Naive thymus-derived CD8-positive, alpha-beta T cell (primary cell): ENCODE results near the gene LCE3E. TPM values are rescaled to one million over a fixed set of nuclear protein-coding genes. Genes with fewer than 3 reads are reported as not detected.

Source experiments
- ATAC-seq, 2 donors: fragments of 150-1000 bp; cut with Tn5 transposase in 1 of 2; sonication (Bioruptor Pico), chemical (Tn5 transposase) in 1 of 2; 1 replicate in 1 of 2; 2 replicates in 1 of 2; pipeline ENCODE4 v1.10.0; 2021; ENCODE audit warnings: mild to moderate bottlenecking in 2 of 2, moderate library complexity in 2 of 2
- POLR2A ChIA-PET: fragments of 350-600 bp; sonication (Branson Sonifier 250); formaldehyde crosslinking; loops from one replicate; lab custom pipeline; 2021; ENCODE audit warnings: antibody characterized with exemption; lab: Charles Lee
- DNase-seq, 10 donors: peaks; one replicate each; pipeline versions ENCODE4 v3.0.0 to v3.0.0-alpha.2; 2020 to 2022
- H3K27ac Mint-ChIP-seq, 10 donors: one replicate each; pipeline ENCODE4 v1.8.0; 2020 to 2022; ENCODE audit warnings: mild to moderate bottlenecking in 10 of 10, mixed read lengths in 10 of 10, moderate library complexity in 4 of 10, inconsistent platforms in 1 of 10
- H3K27me3 Mint-ChIP-seq, 5 donors: one replicate each; pipeline ENCODE4 v1.8.0; 2021 to 2022; ENCODE audit warnings: mixed read lengths in 5 of 5
- H3K36me3 Mint-ChIP-seq, 3 donors: one replicate each; pipeline ENCODE4 v1.8.0; 2020 to 2022; ENCODE audit warnings: mixed read lengths in 3 of 3, mild to moderate bottlenecking in 2 of 3, inconsistent platforms in 1 of 3
- H3K4me1 Mint-ChIP-seq, 4 donors: one replicate each; pipeline ENCODE4 v1.8.0; 2021 to 2022; ENCODE audit warnings: mixed read lengths in 4 of 4
- H3K4me3 Mint-ChIP-seq, 10 donors: one replicate each; pipeline ENCODE4 v1.8.0; 2020 to 2022; ENCODE audit warnings: mild to moderate bottlenecking in 10 of 10, mixed read lengths in 10 of 10, moderate library complexity in 6 of 10, inconsistent platforms in 1 of 10
- H3K9me3 Mint-ChIP-seq, 9 donors: one replicate each; pipeline ENCODE4 v1.8.0; 2020 to 2022; ENCODE audit warnings: mixed read lengths in 9 of 9, mild to moderate bottlenecking in 3 of 9, inconsistent platforms in 1 of 9, moderate library complexity in 1 of 9
- polyA plus RNA-seq, 3 donors: library from polyadenylated mRNA; unstranded; fragments of 300-500 nt; fragmentation: Illumina TruSeq; gene quantifications; one replicate each; pipeline ENCODE4 v1.2.3, GENCODE V29; 2021
- total RNA-seq, 8 experiments: library from RNA in 2 of 8; stranded (reverse) in 2 of 8; gene quantifications; one replicate each; pipeline ENCODE4 v1.2.3 and lab custom pipeline; 2021 to 2026

LCE3E gene
- total and polyA plus RNA-seq, 5 experiments from 2014 or later = not detected

- H3K36me3 Mint-ChIP-seq = peaks cover 0 to 1% (median 0%) of the 10 kb centered on the region in 3 donors
- no peak overlapping the region for H3K4me3 Mint-ChIP-seq
- no peak for ATAC-seq
- DNase-seq = no peak
- H3K9me3 Mint-ChIP-seq = peaks cover 0 to 3% (median 0%) of the 10 kb centered on the region in 9 donors
- peaks cover 14 to 36% (median 16%) of the 10 kb centered on the region in 5 donors for H3K27me3 Mint-ChIP-seq
- POLR2A ChIA-PET = no interaction called here
- peaks cover 0 to 2% (median 0%) of the 10 kb centered on the region in 4 donors for H3K4me1 Mint-ChIP-seq
- no peak overlapping the region for H3K27ac Mint-ChIP-seq
Measured at GRCh38 chr1:152543820-152544219, 22.8 kb downstream of the LCE3E start.

- peaks cover 17 to 46% (median 35%) of the 10 kb centered on the region in 5 donors for H3K27me3 Mint-ChIP-seq
- no peak for DNase-seq
- no peaks in the 10 kb centered on the region for H3K4me1 Mint-ChIP-seq
- no peak overlapping the region for H3K27ac Mint-ChIP-seq
- no peaks in the 10 kb centered on the region for H3K9me3 Mint-ChIP-seq
- POLR2A ChIA-PET = no interaction called here
- no peaks in the 10 kb centered on the region for H3K36me3 Mint-ChIP-seq
- H3K4me3 Mint-ChIP-seq = no peak overlapping the region
- ATAC-seq = no peak
Measured at GRCh38 chr1:152539901-152540300, 26.7 kb downstream of the LCE3E start.

- peaks cover 17 to 60% (median 38%) of the 10 kb centered on the region in 5 donors for H3K27me3 Mint-ChIP-seq
- H3K4me3 Mint-ChIP-seq = no peak overlapping the region
- no peak overlapping the region for H3K27ac Mint-ChIP-seq
- no peaks in the 10 kb centered on the region for H3K36me3 Mint-ChIP-seq
- H3K4me1 Mint-ChIP-seq = no peaks in the 10 kb centered on the region
- DNase-seq (no peak), ATAC-seq (no peak)
- peaks cover 0 to under 1% (median 0%) of the 10 kb centered on the region in 9 donors for H3K9me3 Mint-ChIP-seq
- POLR2A ChIA-PET = no interaction called here
Measured at GRCh38 chr1:152537496-152537895, 29.1 kb downstream of the LCE3E start.

- H3K27ac Mint-ChIP-seq = no peak overlapping the region
- peaks cover 18 to 51% (median 34%) of the 10 kb centered on the region in 5 donors for H3K27me3 Mint-ChIP-seq
- POLR2A ChIA-PET = no interaction called here
- peaks cover 0 to 11% (median 0%) of the 10 kb centered on the region in 9 donors for H3K9me3 Mint-ChIP-seq
- H3K36me3 Mint-ChIP-seq = no peaks in the 10 kb centered on the region
- DNase-seq (no peak), ATAC-seq (no peak)
- no peaks in the 10 kb centered on the region for H3K4me1 Mint-ChIP-seq
- H3K4me3 Mint-ChIP-seq = no peak overlapping the region
Measured at GRCh38 chr1:152535774-152536173, 30.8 kb downstream of the LCE3E start.

- Mint-ChIP-seq H3K36me3 (no peaks in the 10 kb centered on the region), H3K4me1 (no peaks in the 10 kb centered on the region), H3K27ac (no peak overlapping the region), H3K4me3 (no peak overlapping the region), H3K27me3 (peaks cover 27 to 58% (median 33%) of the 10 kb centered on the region in 5 donors), H3K9me3 (peaks cover 0 to 17% (median 3%) of the 10 kb centered on the region in 9 donors)
- POLR2A ChIA-PET = no interaction called here
- no peak for ATAC-seq
- no peak for DNase-seq
Measured at GRCh38 chr1:152533327-152533938, 33.1 kb downstream of the LCE3E start.

GRCh38 chr1:152525080-152525641, 41.4 kb downstream of the LCE3E start:
- peaks cover 12 to 37% (median 16%) of the 10 kb centered on the region in 5 donors for H3K27me3 Mint-ChIP-seq
- POLR2A ChIA-PET = no interaction called here
- no peaks in the 10 kb centered on the region for H3K36me3 Mint-ChIP-seq
- no peak for DNase-seq
- H3K4me3 Mint-ChIP-seq = no peak overlapping the region
- H3K9me3 Mint-ChIP-seq = peaks cover 0 to 9% (median 4%) of the 10 kb centered on the region in 9 donors
- no peaks in the 10 kb centered on the region for H3K4me1 Mint-ChIP-seq
- H3K27ac Mint-ChIP-seq = no peak overlapping the region
- ATAC-seq = no peak

GRCh38 chr1:152520561-152521090, 46.0 kb downstream of the LCE3E start:
- POLR2A ChIA-PET = no interaction called here
- peaks cover 0 to 2% (median 0%) of the 10 kb centered on the region in 4 donors for H3K4me1 Mint-ChIP-seq
- no peak overlapping the region for H3K27ac Mint-ChIP-seq
- no peaks in the 10 kb centered on the region for H3K36me3 Mint-ChIP-seq
- no peak overlapping the region for H3K4me3 Mint-ChIP-seq
- no peak for ATAC-seq
- peaks cover 15 to 28% (median 23%) of the 10 kb centered on the region in 5 donors for H3K27me3 Mint-ChIP-seq
- peaks cover 0 to 2% (median 0%) of the 10 kb centered on the region in 9 donors for H3K9me3 Mint-ChIP-seq
- no peak for DNase-seq

GRCh38 chr1:152519851-152520250, 46.7 kb downstream of the LCE3E start:
- Mint-ChIP-seq H3K4me3 (no peak overlapping the region), H3K27me3 (peaks cover 17 to 30% (median 26%) of the 10 kb centered on the region in 5 donors), H3K27ac (no peak overlapping the region), H3K4me1 (peaks cover under 1 to 4% (median 2%) of the 10 kb centered on the region in 4 donors), H3K9me3 (peaks cover 0 to 2% (median 0%) of the 10 kb centered on the region in 9 donors), H3K36me3 (no peaks in the 10 kb centered on the region)
- ATAC-seq = no peak
- no peak for DNase-seq
- POLR2A ChIA-PET = no interaction called here

- H3K27ac Mint-ChIP-seq = peak overlapping the region in 1 of 10 donors; percentile 16
- DNase-seq (no peak), ATAC-seq (no peak)
- peaks cover 2 to 8% (median 6%) of the 10 kb centered on the region in 4 donors for H3K4me1 Mint-ChIP-seq
- no peaks in the 10 kb centered on the region for H3K36me3 Mint-ChIP-seq
- H3K27me3 Mint-ChIP-seq = peaks cover 28 to 53% (median 46%) of the 10 kb centered on the region in 5 donors
- POLR2A ChIA-PET = no interaction called here
- no peak overlapping the region for H3K4me3 Mint-ChIP-seq
- H3K9me3 Mint-ChIP-seq = peaks cover 0 to 2% (median 0%) of the 10 kb centered on the region in 9 donors
Measured at GRCh38 chr1:152517237-152517811, 49.3 kb downstream of the LCE3E start.

GRCh38 chr1:152516082-152516481, 50.5 kb downstream of the LCE3E start:
- DNase-seq = no peak
- H3K27ac Mint-ChIP-seq = no peak overlapping the region
- no peak for ATAC-seq
- POLR2A ChIA-PET = no interaction called here
- peaks cover 2 to 8% (median 6%) of the 10 kb centered on the region in 4 donors for H3K4me1 Mint-ChIP-seq
- H3K36me3 Mint-ChIP-seq = no peaks in the 10 kb centered on the region
- no peak overlapping the region for H3K4me3 Mint-ChIP-seq
- peaks cover 32 to 65% (median 52%) of the 10 kb centered on the region in 5 donors for H3K27me3 Mint-ChIP-seq
- peaks cover 0 to 2% (median 0%) of the 10 kb centered on the region in 9 donors for H3K9me3 Mint-ChIP-seq
